Activated CD4-positive, alpha-beta T cell treated with anti-CD3 and anti-CD28 coated beads, Interleukin-2, amount 10 ng/mL, durations not matched to agents 7 days and 5 days (primary cell): Measurements from ENCODE around the gene TMEM163. TPM values are rescaled to one million over a fixed set of nuclear protein-coding genes. Genes with fewer than 3 reads are reported as not detected.
"Not testable (repeated sequence)": the region's sequence is repeated elsewhere in the genome, so short reads cannot be mapped to it uniquely, and the experiment has no call there.

Experiments
- CTCF ChIA-PET: fragments of 350-600 bp; sonication (Branson Sonifier 250); formaldehyde crosslinking; loops from one replicate; lab custom pipeline; 2021; ENCODE audit warnings: antibody characterized with exemption; lab: Charles Lee
- POLR2A ChIA-PET: fragments of 350-600 bp; sonication (Branson Sonifier 250); formaldehyde crosslinking; loops from one replicate; lab custom pipeline; 2021; ENCODE audit warnings: antibody characterized with exemption; lab: Charles Lee
- DNase-seq: peaks from one replicate; pipeline ENCODE4 v3.0.0-alpha.2; 2020
- H3K27ac Mint-ChIP-seq: one replicate; pipeline ENCODE4 v1.8.0; 2021; ENCODE audit warnings: mild to moderate bottlenecking, moderate library complexity, mixed read lengths
- H3K27me3 Mint-ChIP-seq: one replicate; pipeline ENCODE4 v1.8.0; 2021; ENCODE audit warnings: mixed read lengths
- H3K36me3 Mint-ChIP-seq: one replicate; pipeline ENCODE4 v1.8.0; 2021; ENCODE audit warnings: low read depth, mixed read lengths
- H3K4me1 Mint-ChIP-seq: one replicate; pipeline ENCODE4 v1.8.0; 2021; ENCODE audit warnings: mixed read lengths
- H3K4me3 Mint-ChIP-seq: one replicate; pipeline ENCODE4 v1.8.0; 2021; ENCODE audit warnings: mild to moderate bottlenecking, moderate library complexity, mixed read lengths
- H3K9me3 Mint-ChIP-seq: one replicate; pipeline ENCODE4 v1.8.0; 2021; ENCODE audit warnings: mixed read lengths
- total RNA-seq, 2 experiments: library from RNA; stranded (reverse); gene quantifications; one replicate each; pipeline ENCODE4 v1.2.3, GENCODE V29; 2021

Gene TMEM163
- total RNA-seq, 2 experiments from 2014 or later = not detected

GRCh38 chr2:134573085-134573370 is 145.8 kb downstream of the TMEM163 start:
- H3K27me3 Mint-ChIP-seq = no peaks in the 10 kb centered on the region
- H3K27ac Mint-ChIP-seq = no peak overlapping the region
- H3K4me3 Mint-ChIP-seq = no peak overlapping the region
- CTCF ChIA-PET = interaction anchor here (1.6 kb wide), 1 partner anchor 11 kb away, joined by 4 read pairs; no protein-coding TSS in a partner anchor
- POLR2A ChIA-PET = no interaction called here
- DNase-seq = no peak
- H3K4me1 Mint-ChIP-seq = no peaks in the 10 kb centered on the region
- H3K36me3 Mint-ChIP-seq = no peaks in the 10 kb centered on the region
- no peaks in the 10 kb centered on the region for H3K9me3 Mint-ChIP-seq

- POLR2A ChIA-PET = no interaction called here
- H3K27ac Mint-ChIP-seq = no peak overlapping the region
- CTCF ChIA-PET = interaction anchor here (1.6 kb wide), 1 partner anchor 10 kb away, joined by 4 read pairs; no protein-coding TSS in a partner anchor
- no peaks in the 10 kb centered on the region for H3K27me3 Mint-ChIP-seq
- H3K36me3 Mint-ChIP-seq = no peaks in the 10 kb centered on the region
- DNase-seq = no peak
- no peaks in the 10 kb centered on the region for H3K4me1 Mint-ChIP-seq
- no peak overlapping the region for H3K4me3 Mint-ChIP-seq
- H3K9me3 Mint-ChIP-seq = no peaks in the 10 kb centered on the region
Observed at GRCh38 chr2:134572314-134573084, 146.3 kb downstream of the TMEM163 start.

- no peaks in the 10 kb centered on the region for H3K4me1 Mint-ChIP-seq
- H3K4me3 Mint-ChIP-seq = no peak overlapping the region
- CTCF ChIA-PET = interaction anchor here (1.3 kb wide), 1 partner anchor 28 kb away, joined by 3 read pairs; no protein-coding TSS in a partner anchor
- H3K36me3 Mint-ChIP-seq = no peaks in the 10 kb centered on the region
- POLR2A ChIA-PET = no interaction called here
- H3K27ac Mint-ChIP-seq = no peak overlapping the region
- peaks cover 2% of the 10 kb centered on the region for H3K27me3 Mint-ChIP-seq
- DNase-seq = no peak
- H3K9me3 Mint-ChIP-seq = no peaks in the 10 kb centered on the region
Observed at GRCh38 chr2:134570676-134571075, 148.1 kb downstream of the TMEM163 start.

- Mint-ChIP-seq H3K27ac (no peak overlapping the region), H3K4me1 (no peaks in the 10 kb centered on the region), H3K9me3 (no peaks in the 10 kb centered on the region), H3K27me3 (peaks cover 7% of the 10 kb centered on the region), H3K4me3 (no peak overlapping the region), H3K36me3 (no peaks in the 10 kb centered on the region)
- ChIA-PET POLR2A (no interaction called here), CTCF (interaction anchor here (0.7 kb wide), 1 partner anchor 288 kb away, joined by 3 read pairs; no protein-coding TSS in a partner anchor)
- no peak for DNase-seq
Observed at GRCh38 chr2:134568413-134568812, 150.4 kb downstream of the TMEM163 start.

GRCh38 chr2:134567666-134568065 is 151.1 kb downstream of the TMEM163 start:
- ChIA-PET POLR2A (no interaction called here), CTCF (no interaction called here)
- H3K9me3 Mint-ChIP-seq = no peaks in the 10 kb centered on the region
- H3K27ac Mint-ChIP-seq = no peak overlapping the region
- no peak for DNase-seq
- H3K4me1 Mint-ChIP-seq = no peaks in the 10 kb centered on the region
- H3K36me3 Mint-ChIP-seq = no peaks in the 10 kb centered on the region
- no peak overlapping the region for H3K4me3 Mint-ChIP-seq
- peaks cover 10% of the 10 kb centered on the region for H3K27me3 Mint-ChIP-seq

- DNase-seq, H3K4me1 Mint-ChIP-seq, H3K27me3 Mint-ChIP-seq, POLR2A ChIA-PET, H3K9me3 Mint-ChIP-seq, H3K27ac Mint-ChIP-seq, H3K4me3 Mint-ChIP-seq, H3K36me3 Mint-ChIP-seq: not testable (repeated sequence)
- CTCF ChIA-PET = interaction anchor here (1.0 kb wide), 2 partner anchors 79 to 112 kb away, joined by 3 to 6 read pairs; no protein-coding TSS in a partner anchor
Observed at GRCh38 chr2:134564955-134565354, 153.8 kb downstream of the TMEM163 start.

GRCh38 chr2:134564549-134564948 is 154.3 kb downstream of the TMEM163 start:
- DNase-seq = no peak
- POLR2A ChIA-PET = no interaction called here
- no peaks in the 10 kb centered on the region for H3K36me3 Mint-ChIP-seq
- no peak overlapping the region for H3K27ac Mint-ChIP-seq
- no peaks in the 10 kb centered on the region for H3K4me1 Mint-ChIP-seq
- no peaks in the 10 kb centered on the region for H3K9me3 Mint-ChIP-seq
- H3K4me3 Mint-ChIP-seq = no peak overlapping the region
- CTCF ChIA-PET = interaction anchor here (1.0 kb wide), 1 partner anchor 80 kb away, joined by 3 read pairs; no protein-coding TSS in a partner anchor
- H3K27me3 Mint-ChIP-seq = peaks cover 10% of the 10 kb centered on the region

- Mint-ChIP-seq H3K4me3 (no peak overlapping the region), H3K27me3 (peaks cover 7% of the 10 kb centered on the region), H3K9me3 (no peaks in the 10 kb centered on the region), H3K36me3 (no peaks in the 10 kb centered on the region), H3K27ac (no peak overlapping the region), H3K4me1 (no peaks in the 10 kb centered on the region)
- ChIA-PET POLR2A (no interaction called here), CTCF (no interaction called here)
- no peak for DNase-seq
Observed at GRCh38 chr2:134558208-134558830, 160.5 kb downstream of the TMEM163 start.

- H3K4me1 Mint-ChIP-seq = no peaks in the 10 kb centered on the region
- H3K27ac Mint-ChIP-seq = no peak overlapping the region
- CTCF ChIA-PET = no interaction called here
- POLR2A ChIA-PET = no interaction called here
- no peaks in the 10 kb centered on the region for H3K36me3 Mint-ChIP-seq
- no peak overlapping the region for H3K4me3 Mint-ChIP-seq
- no peaks in the 10 kb centered on the region for H3K9me3 Mint-ChIP-seq
- peaks cover 4% of the 10 kb centered on the region for H3K27me3 Mint-ChIP-seq
- DNase-seq = no peak
Observed at GRCh38 chr2:134555411-134555810, 163.4 kb downstream of the TMEM163 start.

GRCh38 chr2:134553657-134554056 is 165.1 kb downstream of the TMEM163 start:
- H3K4me1 Mint-ChIP-seq = no peaks in the 10 kb centered on the region
- DNase-seq = no peak
- H3K27me3 Mint-ChIP-seq = peaks cover 4% of the 10 kb centered on the region
- H3K27ac Mint-ChIP-seq = no peak overlapping the region
- ChIA-PET POLR2A (no interaction called here), CTCF (no interaction called here)
- H3K4me3 Mint-ChIP-seq = no peak overlapping the region
- H3K9me3 Mint-ChIP-seq = no peaks in the 10 kb centered on the region
- H3K36me3 Mint-ChIP-seq = no peaks in the 10 kb centered on the region

GRCh38 chr2:134550566-134551164 is 168.1 kb downstream of the TMEM163 start:
- Mint-ChIP-seq H3K36me3 (no peaks in the 10 kb centered on the region), H3K27me3 (peaks cover 2% of the 10 kb centered on the region), H3K4me1 (no peaks in the 10 kb centered on the region), H3K9me3 (no peaks in the 10 kb centered on the region), H3K27ac (no peak overlapping the region), H3K4me3 (no peak overlapping the region)
- CTCF ChIA-PET = interaction anchor here (1.0 kb wide), 1 partner anchor 10 kb away, joined by 3 read pairs; no protein-coding TSS in a partner anchor
- DNase-seq = no peak
- POLR2A ChIA-PET = no interaction called here

- no peak overlapping the region for H3K27ac Mint-ChIP-seq
- DNase-seq = no peak
- H3K4me3 Mint-ChIP-seq = no peak overlapping the region
- peaks cover 2% of the 10 kb centered on the region for H3K27me3 Mint-ChIP-seq
- ChIA-PET CTCF (interaction anchor here (0.6 kb wide), 1 partner anchor 1918 kb away, joined by 4 read pairs; no protein-coding TSS in a partner anchor), POLR2A (interaction anchor here (0.6 kb wide), 1 partner anchor 13 kb away, joined by 5 read pairs; no protein-coding TSS in a partner anchor)
- H3K9me3 Mint-ChIP-seq = no peaks in the 10 kb centered on the region
- H3K36me3 Mint-ChIP-seq = no peaks in the 10 kb centered on the region
- H3K4me1 Mint-ChIP-seq = no peaks in the 10 kb centered on the region
Observed at GRCh38 chr2:134549104-134549503, 169.7 kb downstream of the TMEM163 start.

- Mint-ChIP-seq H3K9me3 (no peaks in the 10 kb centered on the region), H3K4me1 (no peaks in the 10 kb centered on the region), H3K36me3 (no peaks in the 10 kb centered on the region), H3K4me3 (no peak overlapping the region), H3K27me3 (no peaks in the 10 kb centered on the region), H3K27ac (no peak overlapping the region)
- ChIA-PET POLR2A (no interaction called here), CTCF (interaction anchor here (0.6 kb wide), 1 partner anchor 21 kb away, joined by 3 read pairs; no protein-coding TSS in a partner anchor)
- DNase-seq = no peak
Observed at GRCh38 chr2:134540990-134541389, 177.8 kb downstream of the TMEM163 start.
